Measurements from ENCODE around the gene CIT.

Gene CIT

DNA sequence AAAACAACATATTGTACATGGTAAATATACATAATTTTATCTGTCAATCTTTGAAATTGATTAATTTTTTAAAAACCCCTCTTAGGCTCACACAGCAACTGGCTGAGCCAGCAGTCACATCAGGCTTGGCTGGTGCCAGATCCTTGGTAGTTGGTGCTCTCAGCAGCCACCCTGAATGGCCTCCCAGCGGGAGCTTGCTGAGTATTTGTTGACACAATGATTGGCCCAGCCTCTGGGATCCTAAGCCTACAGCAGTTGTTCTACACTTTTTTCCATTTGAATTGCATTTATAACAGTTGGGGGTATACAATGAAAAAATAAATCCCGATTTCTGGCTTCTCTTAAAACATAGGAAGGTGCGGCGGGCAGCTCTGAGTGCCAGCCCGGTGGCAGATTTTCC is 198.0 kb downstream of the CIT start:
- H3K27me3 ChIP-seq (replicated peaks; ENCODE audit: control insufficient read depth, insufficient read depth, low read length), result no peaks in the 10 kb centered on the region
- TF ChIP-seq, protein P1, sequence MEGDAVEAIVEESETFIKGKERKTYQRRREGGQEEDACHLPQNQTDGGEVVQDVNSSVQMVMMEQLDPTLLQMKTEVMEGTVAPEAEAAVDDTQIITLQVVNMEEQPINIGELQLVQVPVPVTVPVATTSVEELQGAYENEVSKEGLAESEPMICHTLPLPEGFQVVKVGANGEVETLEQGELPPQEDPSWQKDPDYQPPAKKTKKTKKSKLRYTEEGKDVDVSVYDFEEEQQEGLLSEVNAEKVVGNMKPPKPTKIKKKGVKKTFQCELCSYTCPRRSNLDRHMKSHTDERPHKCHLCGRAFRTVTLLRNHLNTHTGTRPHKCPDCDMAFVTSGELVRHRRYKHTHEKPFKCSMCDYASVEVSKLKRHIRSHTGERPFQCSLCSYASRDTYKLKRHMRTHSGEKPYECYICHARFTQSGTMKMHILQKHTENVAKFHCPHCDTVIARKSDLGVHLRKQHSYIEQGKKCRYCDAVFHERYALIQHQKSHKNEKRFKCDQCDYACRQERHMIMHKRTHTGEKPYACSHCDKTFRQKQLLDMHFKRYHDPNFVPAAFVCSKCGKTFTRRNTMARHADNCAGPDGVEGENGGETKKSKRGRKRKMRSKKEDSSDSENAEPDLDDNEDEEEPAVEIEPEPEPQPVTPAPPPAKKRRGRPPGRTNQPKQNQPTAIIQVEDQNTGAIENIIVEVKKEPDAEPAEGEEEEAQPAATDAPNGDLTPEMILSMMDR (IDR thresholded peaks at IDR 0.05; ENCODE audit: insufficient read depth, low read length, poor library complexity, severe bottlenecking), result no peak
- no peak for DNase-seq (ENCODE audit: extremely low read depth, insufficient read length)
- peaks cover 53% of the 10 kb centered on the region for H3K36me3 ChIP-seq (ENCODE audit: control insufficient read depth, insufficient read depth, low read length)
- no peak overlapping the region for H3K4me3 ChIP-seq (replicated peaks; ENCODE audit: low read depth, low read length)

DNA sequence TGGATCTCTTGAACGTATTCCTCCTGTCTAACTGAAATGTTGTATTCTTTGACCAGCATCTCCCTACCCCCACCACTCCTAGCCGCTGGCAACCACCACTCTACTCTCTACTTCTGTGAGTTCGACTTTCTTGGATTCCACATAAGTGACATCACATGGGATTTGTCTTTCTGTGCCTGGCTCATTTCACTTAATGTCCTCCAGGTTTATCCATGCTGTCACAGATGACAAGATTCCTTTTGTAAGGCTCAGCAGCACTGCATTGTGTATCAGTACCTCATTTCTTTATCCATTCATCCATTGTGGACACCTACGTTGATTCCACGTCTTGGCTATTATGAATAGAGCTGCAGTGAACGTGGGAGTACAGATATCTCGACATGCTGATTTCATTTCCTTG is 198.7 kb downstream of the CIT start:
- peaks cover 58% of the 10 kb centered on the region for H3K36me3 ChIP-seq (ENCODE audit: control insufficient read depth, insufficient read depth, low read length)
- no peak for DNase-seq (ENCODE audit: extremely low read depth, insufficient read length)
- TF ChIP-seq, protein P1 (IDR thresholded peaks at IDR 0.05; ENCODE audit: insufficient read depth, low read length, poor library complexity, severe bottlenecking), result no peak
- no peaks in the 10 kb centered on the region for H3K27me3 ChIP-seq (replicated peaks; ENCODE audit: control insufficient read depth, insufficient read depth, low read length)
- H3K4me3 ChIP-seq (replicated peaks; ENCODE audit: low read depth, low read length), result no peak overlapping the region

DNA sequence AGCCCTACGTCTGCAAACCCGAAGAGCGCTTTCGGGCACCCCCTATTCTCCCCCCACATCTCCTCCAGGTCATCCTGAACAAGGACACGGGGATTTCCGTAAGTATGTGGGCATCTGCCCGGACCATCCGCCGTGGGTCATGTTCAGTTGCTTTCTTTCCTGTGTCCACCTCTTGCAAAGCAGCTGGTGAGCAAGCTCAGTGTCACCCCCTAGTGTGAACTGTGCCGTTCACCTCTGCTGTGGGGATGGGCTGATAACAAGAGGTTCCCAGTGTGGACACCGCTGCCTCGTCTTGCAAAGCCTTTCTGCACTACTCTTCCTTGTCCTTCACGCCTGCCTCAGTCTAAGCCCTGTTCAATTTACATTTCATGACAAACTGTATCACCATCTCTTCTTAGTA is 200.5 kb downstream of the CIT start:
- no peak for DNase-seq (ENCODE audit: extremely low read depth, insufficient read length)
- H3K4me3 ChIP-seq (replicated peaks; ENCODE audit: low read depth, low read length), result no peak overlapping the region
- H3K36me3 ChIP-seq (ENCODE audit: control insufficient read depth, insufficient read depth, low read length), result peaks cover 59% of the 10 kb centered on the region
- TF ChIP-seq, protein P1 (IDR thresholded peaks at IDR 0.05; ENCODE audit: insufficient read depth, low read length, poor library complexity, severe bottlenecking), result no peak
- H3K27me3 ChIP-seq (replicated peaks; ENCODE audit: control insufficient read depth, insufficient read depth, low read length), result no peaks in the 10 kb centered on the region

DNA sequence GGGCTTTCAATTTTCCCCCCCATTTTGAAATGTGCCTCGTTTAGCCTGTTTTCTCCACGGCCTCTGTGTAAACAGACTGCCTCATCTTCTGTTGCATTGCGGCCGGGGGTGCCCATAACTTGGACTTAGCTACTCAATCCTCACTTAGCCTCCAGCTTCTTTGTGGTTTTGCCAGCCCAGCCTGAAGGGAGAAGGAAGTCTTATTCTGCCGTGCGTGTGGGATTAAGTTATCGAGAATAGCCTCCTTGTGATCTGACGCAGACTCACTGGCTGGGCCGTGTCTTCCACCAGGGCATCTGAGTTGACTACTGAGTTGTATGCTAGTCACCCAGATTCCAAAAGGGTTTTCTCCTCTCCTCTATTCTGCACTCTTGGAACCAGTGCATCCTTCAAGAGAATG is 201.1 kb downstream of the CIT start:
- H3K4me3 ChIP-seq (replicated peaks; ENCODE audit: low read depth, low read length), result no peak overlapping the region
- TF ChIP-seq, protein P1 (IDR thresholded peaks at IDR 0.05; ENCODE audit: insufficient read depth, low read length, poor library complexity, severe bottlenecking), result no peak
- no peak for DNase-seq (ENCODE audit: extremely low read depth, insufficient read length)
- no peaks in the 10 kb centered on the region for H3K27me3 ChIP-seq (replicated peaks; ENCODE audit: control insufficient read depth, insufficient read depth, low read length)
- H3K36me3 ChIP-seq (ENCODE audit: control insufficient read depth, insufficient read depth, low read length), result peaks cover 55% of the 10 kb centered on the region

DNA sequence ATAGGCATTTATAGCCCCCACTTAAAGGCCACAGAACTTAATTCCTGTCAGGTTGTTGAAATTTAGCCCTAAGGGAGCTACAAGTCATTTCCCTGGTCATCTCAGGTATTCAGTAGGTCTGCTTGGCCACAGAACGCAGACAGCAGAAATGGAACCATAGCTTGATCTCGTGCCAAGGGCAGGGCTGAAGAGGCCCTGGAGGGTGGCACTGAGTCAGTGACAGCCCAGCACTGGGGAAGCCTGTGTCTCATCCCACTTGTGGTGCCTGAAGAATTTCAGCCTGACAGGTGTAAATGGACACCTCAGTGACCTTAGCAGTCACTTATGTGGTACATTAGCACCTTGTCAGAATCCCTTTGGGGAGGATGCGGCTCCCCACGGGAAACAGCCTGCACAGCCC is 202.6 kb downstream of the CIT start:
- H3K4me3 ChIP-seq (replicated peaks; ENCODE audit: low read depth, low read length), result no peak overlapping the region
- H3K27me3 ChIP-seq (replicated peaks; ENCODE audit: control insufficient read depth, insufficient read depth, low read length), result no peaks in the 10 kb centered on the region
- TF ChIP-seq, protein P1 (IDR thresholded peaks at IDR 0.05; ENCODE audit: insufficient read depth, low read length, poor library complexity, severe bottlenecking), result no peak
- H3K36me3 ChIP-seq (ENCODE audit: control insufficient read depth, insufficient read depth, low read length), result peaks cover 42% of the 10 kb centered on the region
- DNase-seq (ENCODE audit: extremely low read depth, insufficient read length), result no peak

DNA sequence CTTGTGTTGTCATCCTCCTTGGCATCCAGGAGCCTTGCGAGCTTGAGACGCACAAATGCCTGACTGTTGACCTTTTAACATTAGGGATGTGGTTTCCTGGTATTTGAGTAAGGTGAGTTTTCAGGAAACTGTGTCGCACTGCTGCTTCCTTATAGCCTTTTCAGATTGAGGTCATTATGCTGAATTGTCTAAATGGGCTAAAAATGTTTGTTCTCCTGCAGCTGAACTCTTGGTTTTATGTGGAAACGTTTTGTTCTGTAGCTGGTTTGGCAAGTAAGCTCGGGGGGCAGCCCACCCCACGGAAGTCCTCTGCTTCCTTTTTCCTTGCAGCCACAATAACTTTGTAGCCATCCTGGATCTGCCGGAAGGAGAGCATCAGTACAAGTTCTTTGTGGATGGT is 203.5 kb downstream of the CIT start:
- Histone ChIP-seq H3K27me3 (replicated peaks; ENCODE audit: control insufficient read depth, insufficient read depth, low read length) (no peaks in the 10 kb centered on the region), H3K36me3 (ENCODE audit: control insufficient read depth, insufficient read depth, low read length) (peaks cover 37% of the 10 kb centered on the region), H3K4me3 (replicated peaks; ENCODE audit: low read depth, low read length) (no peak overlapping the region)
- TF ChIP-seq, protein P1 (IDR thresholded peaks at IDR 0.05; ENCODE audit: insufficient read depth, low read length, poor library complexity, severe bottlenecking), result no peak
- DNase-seq (ENCODE audit: extremely low read depth, insufficient read length), result no peak

Data from GM06990 (cell line).